NCI-H524 (cell line): ENCODE results near the gene NEU1.
"Not testable (repeated sequence)": the region's sequence is repeated elsewhere in the genome, so short reads cannot be mapped to it uniquely, and the experiment has no call there.

Experiments
- DNase-seq, 2 experiments: peaks; one replicate each; lab custom pipeline; 2025; lab: John Stamatoyannopoulos, UW

Gene NEU1

GRCh38 chr6:31862344-31863235, at the start of gene NEU1:
Gene NEU1 (minus strand): TSS chr6:31862821. CDS start chr6:31862776, 45 bp downstream.
- DNase-seq, result peak; percentile 100

DNA sequence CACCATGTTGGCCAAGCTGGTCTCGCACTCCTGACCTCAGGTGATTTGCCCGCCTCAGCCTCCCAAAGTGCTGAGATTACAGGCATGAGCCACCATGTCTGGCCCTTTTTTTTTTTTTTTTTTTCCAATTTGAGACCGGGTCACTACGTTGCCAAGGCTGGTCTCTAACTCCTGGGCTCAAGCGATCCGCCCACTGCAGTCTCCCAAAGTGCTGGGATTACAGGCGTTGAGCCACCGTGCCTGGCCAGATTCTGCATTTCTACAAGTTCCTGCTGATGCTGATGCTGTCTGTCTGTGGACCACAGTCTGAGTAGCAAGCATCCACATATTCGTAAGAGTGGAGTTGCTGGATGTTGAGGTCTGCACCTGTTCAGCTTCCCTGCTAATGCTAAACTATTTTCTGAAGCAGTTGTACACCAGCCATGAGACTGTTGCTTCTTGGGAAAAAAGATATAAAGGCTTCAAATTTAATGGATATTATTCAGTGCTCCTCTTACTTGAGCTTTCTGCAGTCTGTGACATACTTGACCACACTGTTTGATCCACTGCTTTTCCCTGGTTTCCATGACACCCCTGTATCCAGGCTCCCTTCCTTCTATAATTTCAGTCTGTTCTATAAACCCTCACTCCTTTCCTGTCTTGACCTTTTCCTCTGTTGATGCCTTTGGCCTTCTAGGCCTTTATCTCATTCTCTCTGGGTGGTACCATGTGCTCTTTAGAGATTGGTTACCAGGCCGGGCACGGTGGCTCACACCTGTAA, 49.4 kb upstream of the NEU1 start:
- no peak for DNase-seq

DNA sequence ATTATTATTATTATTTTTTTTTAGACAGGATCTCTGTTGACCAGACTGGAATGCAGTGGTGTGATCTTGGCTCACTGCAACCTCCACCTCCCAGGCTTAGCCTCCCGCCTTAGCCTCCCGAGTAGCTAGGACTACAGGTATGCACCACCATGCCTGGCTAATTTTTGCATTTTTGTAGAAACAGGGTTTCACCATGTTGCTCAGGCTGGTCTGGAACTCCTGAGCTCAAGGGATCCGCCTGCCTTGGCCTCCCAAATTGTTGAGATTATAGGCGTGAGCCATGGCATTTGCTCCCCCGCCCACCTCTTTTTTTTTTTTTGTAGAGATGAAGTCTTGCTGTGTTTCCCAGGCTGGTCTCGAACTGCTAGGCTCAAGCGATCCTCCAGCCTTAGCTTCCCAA, 46.7 kb upstream of the NEU1 start:
- not testable (repeated sequence) for DNase-seq

DNA sequence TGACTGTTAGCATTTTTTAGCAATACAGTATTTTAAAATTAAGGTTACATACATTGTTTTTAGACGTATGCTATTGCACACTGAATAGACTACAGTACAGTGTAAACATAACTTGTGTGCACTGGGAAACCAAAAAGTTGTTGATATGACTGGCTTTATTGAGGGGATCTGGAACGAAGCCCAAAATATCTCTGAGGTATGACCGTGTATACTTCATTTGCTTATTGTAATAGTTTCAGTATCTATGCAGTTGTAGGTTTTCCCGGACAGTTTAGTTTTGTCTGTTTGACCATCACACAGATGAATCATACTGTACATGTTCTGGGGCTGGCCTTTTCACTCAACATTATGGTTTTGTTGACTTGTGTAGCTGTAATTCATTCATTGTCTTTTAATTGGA, 46.2 kb upstream of the NEU1 start:
- DNase-seq, result no peak

- DNase-seq, result not testable (repeated sequence)
Observed at GRCh38 chr6:31908255-31908654, 45.6 kb upstream of the NEU1 start.

DNA sequence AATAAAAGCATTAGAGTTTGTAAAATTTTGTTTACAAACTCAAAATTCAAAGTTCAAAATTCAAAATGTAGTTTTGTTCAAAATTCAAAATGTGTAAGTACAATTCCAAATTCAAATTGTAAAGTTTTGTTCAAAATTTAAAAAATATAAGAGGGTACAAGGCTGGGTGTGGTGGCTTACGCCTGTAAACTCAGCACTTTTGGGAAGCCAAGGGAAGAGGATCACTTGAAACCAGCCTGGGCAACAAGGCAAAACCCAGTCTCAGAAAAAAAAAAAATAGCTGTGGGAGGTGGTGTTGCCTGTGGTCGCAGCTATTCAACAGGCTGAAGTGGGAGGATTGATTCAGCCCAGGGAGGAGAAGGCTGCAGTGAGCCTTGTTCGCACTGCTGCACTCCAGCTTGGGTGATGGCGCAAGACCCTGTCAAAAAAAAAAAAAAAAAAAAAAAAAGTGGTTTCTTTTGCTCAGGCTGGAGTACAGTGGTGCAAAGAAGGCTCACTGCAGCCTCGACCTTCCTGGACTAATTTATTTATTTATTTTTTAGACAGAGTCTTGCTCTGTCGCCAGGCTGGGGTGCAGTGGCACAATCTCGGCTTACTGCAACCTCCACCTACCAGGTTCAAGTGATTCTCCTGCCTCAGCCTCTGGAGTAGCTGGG, 44.7 kb upstream of the NEU1 start:
- DNase-seq, result no peak

DNA sequence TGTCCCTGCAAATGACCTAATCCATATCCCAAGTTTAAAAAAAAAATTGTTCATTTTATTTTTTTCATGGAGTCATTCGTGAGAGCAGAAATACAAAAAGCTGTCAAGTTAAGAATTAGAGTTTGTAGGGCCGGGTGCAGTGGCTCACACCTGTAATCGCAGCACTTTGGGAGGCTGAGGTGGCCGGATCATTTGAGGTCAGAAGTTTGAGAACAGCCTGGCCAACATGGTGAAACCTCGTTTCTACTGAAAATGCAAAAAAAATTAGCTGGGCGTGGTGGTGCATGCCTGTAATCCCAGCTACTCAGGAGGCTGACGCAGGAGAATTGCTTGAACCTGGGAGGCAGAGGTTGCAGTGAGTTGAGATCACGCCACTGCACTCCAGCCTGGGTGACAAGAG, 44.1 kb upstream of the NEU1 start:
- not testable (repeated sequence) for DNase-seq

DNA sequence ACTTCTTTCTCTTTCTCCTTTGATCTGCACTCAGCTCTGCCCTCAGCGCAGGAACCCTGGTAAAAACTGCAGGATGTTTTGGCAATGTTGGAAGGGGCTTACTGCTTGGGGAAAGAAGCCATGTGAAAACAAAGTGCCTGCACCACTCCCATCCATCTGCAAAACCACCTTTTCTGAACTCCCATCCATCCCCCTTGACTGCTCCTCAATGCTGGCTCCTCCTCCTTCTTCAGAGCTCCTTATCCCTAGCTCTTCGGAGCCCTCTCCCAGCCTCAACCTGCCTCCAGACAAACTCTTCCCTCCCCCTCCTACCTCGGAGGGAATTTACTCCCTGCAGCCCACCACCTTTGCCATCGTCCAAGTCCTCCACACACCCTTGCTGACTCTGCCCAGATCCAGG, 43.5 kb upstream of the NEU1 start:
- no peak for DNase-seq

DNA sequence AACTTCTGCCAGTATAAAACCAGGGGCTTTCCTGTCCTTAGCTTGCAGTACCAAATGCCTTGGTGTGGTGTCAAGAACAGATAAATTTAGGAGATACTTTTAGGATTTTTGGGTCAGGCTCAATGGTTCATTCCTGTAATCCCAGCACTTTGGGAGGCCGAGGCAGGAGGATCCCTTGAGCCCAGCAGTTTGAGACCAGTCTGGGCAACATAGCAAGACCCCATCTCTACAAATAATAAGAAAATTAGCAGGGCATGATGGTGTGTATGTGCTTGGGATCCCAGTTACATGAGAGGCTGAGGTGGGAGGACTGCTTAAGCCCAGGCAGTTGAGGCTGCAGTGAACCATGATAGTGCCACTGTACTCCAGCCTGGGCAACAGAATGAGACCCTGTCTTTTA, 42.4 kb upstream of the NEU1 start:
- no peak for DNase-seq

GRCh38 chr6:31903957-31904356, 41.3 kb upstream of the NEU1 start:
- DNase-seq, result no peak

DNA sequence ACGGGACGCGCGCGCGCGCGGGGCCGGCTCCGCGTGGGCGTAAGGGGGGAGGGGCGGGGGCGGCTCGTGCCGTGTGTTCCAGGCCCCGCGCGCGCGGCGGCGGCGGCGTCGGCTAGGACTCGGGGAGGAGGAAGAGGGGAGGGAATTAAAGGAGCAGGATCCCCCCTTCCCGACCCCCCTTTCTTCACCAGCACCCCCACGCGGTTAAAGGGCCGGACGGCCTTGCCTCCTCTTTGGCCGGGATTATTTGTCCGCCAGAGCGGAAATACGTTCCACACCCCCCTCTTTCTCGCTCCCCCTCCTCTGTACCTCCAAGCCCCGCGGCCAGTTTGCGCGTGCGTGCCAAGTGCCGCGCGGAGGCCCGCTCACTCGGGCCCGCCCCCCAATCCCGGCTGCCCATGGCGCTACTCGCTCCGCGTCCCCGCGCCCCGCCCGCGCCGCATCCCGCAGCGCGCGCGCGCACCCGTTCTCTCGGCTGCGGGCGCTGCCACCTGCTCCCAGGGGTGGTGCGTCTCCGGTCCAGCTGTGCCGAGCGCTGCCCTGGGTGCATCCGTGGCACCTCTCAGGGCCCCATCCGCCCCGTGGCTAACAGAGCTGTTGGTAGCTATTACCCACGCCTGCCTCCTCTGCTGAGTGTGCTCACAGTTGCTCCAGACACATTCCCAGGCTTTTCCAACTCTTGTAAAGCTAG, 39.5 kb upstream of the NEU1 start, which contains the start of gene ZBTB12:
Gene ZBTB12 (minus strand): TSS at position 134 of the 691 bp plus-strand sequence. CDS start 781 bp downstream, outside the sequence.
- peak; percentile 93 to 97 for DNase-seq

DNA sequence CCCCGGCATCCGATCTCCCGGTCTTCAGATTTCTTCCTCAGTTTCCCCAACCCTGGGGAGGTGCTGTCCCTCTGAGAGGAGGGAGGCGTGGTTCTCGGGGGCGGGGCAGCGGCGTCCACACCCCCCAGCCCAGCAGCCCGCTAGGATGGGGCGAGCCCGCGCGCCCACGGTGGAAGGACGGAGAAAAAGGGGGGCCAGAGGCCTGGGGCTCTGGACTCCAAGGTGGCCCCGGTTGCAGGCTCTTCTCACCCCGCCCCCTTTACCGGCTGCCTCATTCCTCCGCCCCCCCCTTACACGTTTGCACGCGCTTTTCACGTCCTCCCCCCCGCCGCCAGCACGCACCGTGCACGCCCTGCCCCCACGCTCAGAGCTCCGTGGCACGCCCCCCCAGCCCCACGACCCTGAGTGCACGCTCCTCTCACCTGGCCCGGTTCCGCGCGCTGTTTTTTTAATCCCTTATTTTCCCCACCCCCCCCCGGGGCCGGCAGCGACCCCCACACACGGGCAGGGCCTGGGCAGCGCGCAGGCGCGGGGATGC, 38.9 kb upstream of the NEU1 start:
- DNase-seq, result peak in 1 of 2 experiments; percentile 56

GRCh38 chr6:31900917-31901414, 38.3 kb upstream of the NEU1 start:
- no peak for DNase-seq

GRCh38 chr6:31899882-31900722, 37.5 kb upstream of the NEU1 start:
- no peak for DNase-seq

- DNase-seq, result no peak
Observed at GRCh38 chr6:31899215-31899614, 36.6 kb upstream of the NEU1 start.

DNA sequence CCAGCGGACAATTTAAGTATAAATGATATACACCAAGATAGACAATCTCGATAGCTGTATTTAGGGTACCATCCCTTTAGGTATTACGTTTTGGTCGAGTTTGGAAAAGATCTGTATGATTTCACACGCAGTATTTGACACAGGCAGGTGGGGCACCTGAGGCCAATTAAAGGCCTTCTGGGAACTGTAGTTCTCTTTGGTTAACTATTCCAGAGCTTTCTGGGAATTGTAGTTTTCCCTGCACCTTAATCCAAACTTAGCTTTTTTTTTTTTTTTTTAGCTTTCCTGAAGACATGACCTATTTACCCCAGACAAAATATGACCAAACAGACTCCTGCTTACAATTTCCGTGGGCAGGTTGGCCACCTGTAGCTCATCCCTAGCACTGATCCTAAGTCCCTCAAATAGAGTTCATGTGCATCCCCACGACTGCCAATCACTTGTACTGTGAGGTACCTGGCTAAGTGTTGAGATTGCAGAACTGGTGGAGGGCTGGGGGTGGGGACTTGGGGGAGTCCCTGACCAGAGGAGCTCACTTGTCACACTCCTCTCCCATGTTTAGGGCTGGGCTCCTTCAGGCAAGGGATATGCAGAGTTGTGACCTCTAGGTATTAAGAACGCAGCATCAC, 35.9 kb upstream of the NEU1 start:
- DNase-seq, result peak in 1 of 2 experiments; percentile 57

- peak; percentile 41 to 77 for DNase-seq
Observed at GRCh38 chr6:31897612-31898382, 35.2 kb upstream of the NEU1 start, which contains the start of gene EHMT2. Gene EHMT2 (minus strand): TSS chr6:31897698. CDS start chr6:31897677, 21 bp downstream.

GRCh38 chr6:31896856-31897611, 34.4 kb upstream of the NEU1 start:
- peak in 1 of 2 experiments; percentile 47 for DNase-seq
